Measurements from ENCODE around the gene FBXL20.

The FBXL20 gene

DNA sequence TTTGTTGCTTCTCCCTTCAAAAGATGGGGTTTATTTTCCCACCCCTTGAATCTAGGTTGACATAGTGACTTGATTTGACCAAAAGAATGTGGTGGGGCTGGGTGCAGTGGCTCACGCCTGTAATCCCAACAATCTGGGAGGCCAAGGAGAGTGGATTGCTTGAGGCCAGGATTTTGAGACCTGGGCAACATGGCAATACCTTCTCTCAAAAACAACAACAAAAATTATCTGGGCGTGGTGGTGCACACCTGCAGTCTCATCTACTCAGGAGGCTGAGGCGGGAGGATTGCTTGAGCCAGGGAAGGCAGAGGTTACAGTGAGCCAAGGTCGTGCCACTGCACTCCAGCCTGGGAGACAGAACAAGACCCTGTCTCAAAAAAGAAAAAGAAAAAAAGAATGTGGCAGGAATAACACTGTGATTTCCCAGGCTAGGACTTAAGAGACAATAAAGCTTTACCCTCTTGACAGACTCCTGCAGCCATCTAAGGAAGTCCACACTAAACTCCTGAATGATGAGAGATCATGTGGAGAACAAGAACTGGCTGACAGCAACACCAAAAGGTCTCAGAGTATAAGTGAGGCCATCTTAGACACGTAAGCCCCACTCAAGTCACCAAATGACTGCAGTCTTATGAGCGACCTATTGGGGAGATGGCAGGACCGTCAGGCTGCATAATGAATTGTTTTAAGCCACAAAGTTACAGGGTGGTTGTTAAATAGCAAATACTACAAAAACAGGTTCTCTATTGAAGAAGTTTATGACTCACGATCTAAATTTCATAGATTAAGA lies 37.0 kb downstream of the FBXL20 start:
- TF ChIP-seq, protein P1, sequence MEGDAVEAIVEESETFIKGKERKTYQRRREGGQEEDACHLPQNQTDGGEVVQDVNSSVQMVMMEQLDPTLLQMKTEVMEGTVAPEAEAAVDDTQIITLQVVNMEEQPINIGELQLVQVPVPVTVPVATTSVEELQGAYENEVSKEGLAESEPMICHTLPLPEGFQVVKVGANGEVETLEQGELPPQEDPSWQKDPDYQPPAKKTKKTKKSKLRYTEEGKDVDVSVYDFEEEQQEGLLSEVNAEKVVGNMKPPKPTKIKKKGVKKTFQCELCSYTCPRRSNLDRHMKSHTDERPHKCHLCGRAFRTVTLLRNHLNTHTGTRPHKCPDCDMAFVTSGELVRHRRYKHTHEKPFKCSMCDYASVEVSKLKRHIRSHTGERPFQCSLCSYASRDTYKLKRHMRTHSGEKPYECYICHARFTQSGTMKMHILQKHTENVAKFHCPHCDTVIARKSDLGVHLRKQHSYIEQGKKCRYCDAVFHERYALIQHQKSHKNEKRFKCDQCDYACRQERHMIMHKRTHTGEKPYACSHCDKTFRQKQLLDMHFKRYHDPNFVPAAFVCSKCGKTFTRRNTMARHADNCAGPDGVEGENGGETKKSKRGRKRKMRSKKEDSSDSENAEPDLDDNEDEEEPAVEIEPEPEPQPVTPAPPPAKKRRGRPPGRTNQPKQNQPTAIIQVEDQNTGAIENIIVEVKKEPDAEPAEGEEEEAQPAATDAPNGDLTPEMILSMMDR (IDR thresholded peaks at IDR 0.05; ENCODE audit: control insufficient read depth, insufficient read depth, low read depth, low read length, missing control alignments) = no peak
- no peak for DNase-seq (ENCODE audit: low read depth)
- H3K4me3 ChIP-seq (ENCODE audit: control insufficient read depth, low read depth, low read length) = no peak overlapping the region

GRCh38 chr17:39361064-39361463 lies 40.4 kb downstream of the FBXL20 start:
- TF ChIP-seq, protein P1 (IDR thresholded peaks at IDR 0.05; ENCODE audit: control insufficient read depth, insufficient read depth, low read depth, low read length, missing control alignments) = no peak
- no peak overlapping the region for H3K4me3 ChIP-seq (ENCODE audit: control insufficient read depth, low read depth, low read length)

DNA sequence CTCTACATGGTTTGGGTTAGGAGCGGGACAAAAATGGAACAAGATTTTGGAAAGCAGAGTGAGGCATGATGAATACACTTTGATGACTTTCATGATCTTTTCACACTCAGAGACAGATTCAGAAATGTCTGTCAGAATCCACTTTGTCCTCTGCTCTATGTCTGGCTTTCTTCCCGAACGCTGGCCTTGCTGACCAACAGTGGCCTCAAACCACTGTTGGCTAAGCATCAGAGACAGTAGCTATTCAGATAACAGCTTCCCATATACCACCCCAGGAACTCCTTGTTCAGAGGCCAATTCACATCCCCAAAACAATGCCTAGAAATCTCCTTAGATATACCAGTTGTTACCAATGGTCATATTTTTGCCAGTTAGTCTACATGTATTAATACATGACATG lies 40.9 kb downstream of the FBXL20 start:
- no peak for DNase-seq (ENCODE audit: low read depth)
- H3K4me3 ChIP-seq (ENCODE audit: control insufficient read depth, low read depth, low read length) = no peak overlapping the region
- TF ChIP-seq, protein P1 (IDR thresholded peaks at IDR 0.05; ENCODE audit: control insufficient read depth, insufficient read depth, low read depth, low read length, missing control alignments) = no peak

More at GRCh38 chr17:39361064-39361463, 40.4 kb downstream of the FBXL20 start:
- no peak for DNase-seq (ENCODE audit: low read depth)

GRCh38 chr17:39359994-39360393 lies 41.4 kb downstream of the FBXL20 start:
- H3K4me3 ChIP-seq (ENCODE audit: control insufficient read depth, low read depth, low read length) = no peak overlapping the region
- TF ChIP-seq, protein P1 (IDR thresholded peaks at IDR 0.05; ENCODE audit: control insufficient read depth, insufficient read depth, low read depth, low read length, missing control alignments) = no peak
- no peak for DNase-seq (ENCODE audit: low read depth)

GRCh38 chr17:39357986-39358385 lies 43.4 kb downstream of the FBXL20 start:
- no peak overlapping the region for H3K4me3 ChIP-seq (ENCODE audit: control insufficient read depth, low read depth, low read length)
- TF ChIP-seq, protein P1 (IDR thresholded peaks at IDR 0.05; ENCODE audit: control insufficient read depth, insufficient read depth, low read depth, low read length, missing control alignments) = no peak
- DNase-seq (ENCODE audit: low read depth) = no peak

GRCh38 chr17:39357488-39357887 lies 43.9 kb downstream of the FBXL20 start:
- no peak for DNase-seq (ENCODE audit: low read depth)
- TF ChIP-seq, protein P1 (IDR thresholded peaks at IDR 0.05; ENCODE audit: control insufficient read depth, insufficient read depth, low read depth, low read length, missing control alignments) = no peak
- H3K4me3 ChIP-seq (ENCODE audit: control insufficient read depth, low read depth, low read length) = no peak overlapping the region

Data from AG09309 (cell line).